Endothelial cell of umbilical vein (primary cell): ENCODE data around the gene DUOXA2. TPM values are rescaled to one million over a fixed set of nuclear protein-coding genes. Genes with fewer than 3 reads are reported as not detected.

Experiments used
- BruUV-seq: library from RNA; stranded (reverse); fragments of 400-500 nt; replicated peaks from 2 replicates; lab custom pipeline; 2021; lab: Mats Ljungman, UMichigan
- CTCF ChIA-PET: fragments of 300-600, 350-600 bp; sonication (Branson Sonifier 250); formaldehyde crosslinking; loops from one replicate; lab custom pipeline; 2021; ENCODE audit warnings: antibody characterized with exemption, inconsistent platforms; lab: Charles Lee
- POLR2A ChIA-PET: fragments of 300-600, 350-600 bp; sonication (Branson Sonifier 250); formaldehyde crosslinking; loops from one replicate; lab custom pipeline; 2021; ENCODE audit warnings: antibody characterized with exemption, inconsistent platforms; lab: Charles Lee
- DNase-seq: peaks from one replicate; pipeline ENCODE4 v3.0.0-alpha.2; 2011; ENCODE audit warnings: low read depth, low spot score
- FAIRE-seq: peaks from 2 replicates; lab custom pipeline; 2011; peaks lifted over from hg19 to GRCh38; lab: Jason Lieb, UNC
- H2AFZ ChIP-seq: 2 replicates; pipeline ENCODE4 v1.6.0; 2012; ENCODE audit warnings: low read depth, low read length, control low read depth, inconsistent platforms
- H3K27ac ChIP-seq: 2 replicates; pipeline ENCODE4 v1.5.1; 2011; ENCODE audit warnings: low read depth, mild to moderate bottlenecking, control low read depth, low read length, moderate library complexity; ENCODE audit not compliant: insufficient read depth
- H3K27me3 ChIP-seq, 2 experiments: 2 replicates each; pipeline versions ENCODE4 v1.6.0 to v1.6.1; 2011; ENCODE audit warnings: low read length in 2 of 2, mixed read lengths in 1 of 2; ENCODE audit not compliant: control insufficient read depth in 2 of 2, insufficient read depth in 2 of 2
- H3K36me3 ChIP-seq, 2 experiments: 2 replicates in 1 of 2; 3 replicates in 1 of 2; pipeline ENCODE4 v1.5.1; 2011; ENCODE audit warnings: low read length in 2 of 2, mild to moderate bottlenecking in 1 of 2, moderate library complexity in 1 of 2; ENCODE audit not compliant: control insufficient read depth in 2 of 2, insufficient read depth in 2 of 2; ENCODE audit errors: extremely low read depth in 1 of 2
- H3K4me1 ChIP-seq: 3 replicates; pipeline ENCODE4 v1.5.1; 2011; ENCODE audit warnings: mild to moderate bottlenecking, low read length; ENCODE audit not compliant: control insufficient read depth, insufficient read depth; ENCODE audit errors: extremely low read depth
- H3K4me2 ChIP-seq: 2 replicates; pipeline ENCODE4 v1.6.1; 2011; ENCODE audit warnings: low read length, control low read depth, mixed read lengths; ENCODE audit not compliant: insufficient read depth
- H3K4me3 ChIP-seq, 3 experiments: fragments of 200-600 bp in 1 of 3; sonication (generic), shearing (Covaris generic) in 1 of 3; replicated peaks in 1 of 3; 2 replicates each; pipeline ENCODE4 v1.5.1; 2011 to 2016; ENCODE audit warnings: control low read depth in 3 of 3, low read length in 3 of 3, mild to moderate bottlenecking in 2 of 3, inconsistent platforms in 1 of 3, low read depth in 1 of 3, moderate library complexity in 1 of 3; ENCODE audit not compliant: insufficient read depth in 1 of 3
- H3K79me2 ChIP-seq: 2 replicates; pipeline ENCODE4 v1.6.0; 2012; ENCODE audit warnings: low read length, inconsistent platforms; ENCODE audit not compliant: control insufficient read depth, insufficient read depth
- H3K9ac ChIP-seq: replicated peaks from 2 replicates; pipeline ENCODE3; 2011; ENCODE audit warnings: low read length, control low read depth; ENCODE audit not compliant: insufficient read depth; ENCODE audit errors: extremely low read depth
- H3K9me1 ChIP-seq: replicated peaks from 3 replicates; pipeline ENCODE4 v1.6.0; 2011; ENCODE audit warnings: mild to moderate bottlenecking, low read length; ENCODE audit not compliant: control insufficient read depth, insufficient read depth; ENCODE audit errors: extremely low read depth
- H3K9me3 ChIP-seq: replicated peaks from 2 replicates; pipeline ENCODE4 v1.5.1; 2012; ENCODE audit warnings: low read length, inconsistent platforms; ENCODE audit not compliant: control insufficient read depth, insufficient read depth
- H4K20me1 ChIP-seq: replicated peaks from 2 replicates; pipeline ENCODE3; 2011; ENCODE audit warnings: mild to moderate bottlenecking, low read length; ENCODE audit not compliant: control insufficient read depth, insufficient read depth; ENCODE audit errors: extremely low read depth
- CTCF ChIP-seq, 2 donors: IDR thresholded peaks; 1 replicate in 1 of 2; 2 replicates in 1 of 2; pipeline ENCODE4 v1.5.1; 2011; ENCODE audit warnings: low read length in 2 of 2, mild to moderate bottlenecking in 2 of 2, moderate library complexity in 2 of 2, control low read depth in 1 of 2, inconsistent platforms in 1 of 2, low read depth in 1 of 2; ENCODE audit not compliant: insufficient read depth in 1 of 2; ENCODE audit errors: extremely low read depth in 1 of 2
- EZH2 ChIP-seq: IDR thresholded peaks from 2 replicates; pipeline ENCODE4 v1.6.1; 2012; ENCODE audit warnings: borderline replicate concordance, low read depth, mild to moderate bottlenecking, moderate library complexity, low read length, inconsistent platforms; ENCODE audit not compliant: severe bottlenecking
- FOS ChIP-seq: IDR thresholded peaks from 2 replicates; pipeline ENCODE4 v1.6.1; 2011; ENCODE audit warnings: mild to moderate bottlenecking, low read length, moderate library complexity, borderline replicate concordance; ENCODE audit not compliant: insufficient read depth
- GATA2 ChIP-seq: IDR thresholded peaks from 2 replicates; pipeline ENCODE4 v1.7.0; 2011; ENCODE audit warnings: low read depth, mild to moderate bottlenecking, moderate library complexity, mixed read lengths, low read length; ENCODE audit not compliant: insufficient read length, insufficient read depth
- JUN ChIP-seq: IDR thresholded peaks from 2 replicates; pipeline ENCODE4 v1.6.1; 2011; ENCODE audit warnings: borderline replicate concordance, low read depth; ENCODE audit not compliant: insufficient read length, insufficient read depth
- MAX ChIP-seq: IDR thresholded peaks from 2 replicates; pipeline ENCODE4 v1.6.1; 2011; ENCODE audit not compliant: insufficient read depth, insufficient read length
- MYC ChIP-seq: IDR thresholded peaks from one replicate; pipeline ENCODE4 v1.6.1; 2011; ENCODE audit warnings: mild to moderate bottlenecking, low read depth, low read length
- POLR2A ChIP-seq: IDR thresholded peaks from 2 replicates; pipeline ENCODE4 v1.6.1; 2012; ENCODE audit warnings: low read depth, mild to moderate bottlenecking, control low read depth, low read length
- POLR2AphosphoS5 ChIP-seq: IDR thresholded peaks from 2 replicates; pipeline ENCODE4 v1.6.1; 2012; ENCODE audit warnings: low read depth, mild to moderate bottlenecking, control low read depth, low read length, moderate library complexity; ENCODE audit not compliant: insufficient read depth
- dilution Hi-C: fragments of 300-500 bp; cut with MboI; formaldehyde crosslinking; loops from one replicate; pipeline ENCODE4 v1.15.0; 2019; ENCODE audit warnings: low sequenced_read_pairs; ENCODE audit not compliant: extremely low pct_ligation_motif_present
- intact Hi-C: fragments of 100-400 bp; cut with micrococcal nuclease; formaldehyde crosslinking; loops from one replicate; pipeline ENCODE4 v1.10.0; 2022
- polyA plus RNA-seq, 4 experiments: library from polyadenylated mRNA; depleted of rRNA in 3 of 4; stranded (reverse) in 3 of 4; unstranded in 1 of 4; fragments of >200 nt; gene quantifications; 2 replicates each; pipeline versions ENCODE4 v1.2.1 to v1.2.3, GENCODE V29; 2011 to 2012; ENCODE audit warnings: missing spikeins in 1 of 4
- total RNA-seq: library from RNA; stranded (reverse); gene quantifications from 2 replicates; pipeline ENCODE4 v1.2.3, GENCODE V29; 2021

Gene DUOXA2
- total and polyA plus RNA-seq, 2 donors (not counting 3 experiments of a cell fraction or from before 2014, with no cell fraction given) = not detected

- dilution Hi-C loops = no loop called here
- Histone ChIP-seq H4K20me1 (no peaks in the 10 kb centered on the region), H2AFZ (no peak overlapping the region), H3K4me2 (no peak overlapping the region), H3K36me3 (no peaks in the 10 kb centered on the region), H3K79me2 (no peaks in the 10 kb centered on the region), H3K27ac (no peak overlapping the region), H3K9ac (no peak overlapping the region), H3K9me3 (no peaks in the 10 kb centered on the region), H3K4me1 (peaks cover 3% of the 10 kb centered on the region), H3K4me3 (no peak overlapping the region), H3K27me3 (no peaks in the 10 kb centered on the region), H3K9me1 (no peaks in the 10 kb centered on the region)
- TF ChIP-seq POLR2A (no peak), CTCF (IDR thresholded peaks at IDR 0.05; ENCODE audit: extremely low read depth in 1 of 2, insufficient read depth in 1 of 2, low read depth in 1 of 2, low read length in 2 of 2) (no peak), FOS (no peak), JUN (no peak), EZH2 (no peak), GATA2 (no peak), MYC (no peak), MAX (no peak), POLR2AphosphoS5 (no peak)
- DNase-seq (no peak), FAIRE-seq (no peak)
- intact Hi-C loops = no loop called here
- BruUV-seq = no TSS peak
- ChIA-PET POLR2A (interaction anchor here (1.3 kb wide), 1 partner anchor 237 kb away, joined by 4 read pairs; a partner anchor contains a TSS), CTCF (interaction anchor here (1.0 to 4.2 kb wide), 6 partner anchors 19 to 292 kb away, joined by 3 to 98 read pairs (median 28); a partner anchor contains a TSS)
Observed at GRCh38 chr15:45165536-45165935, 51.4 kb downstream of the DUOXA2 start.
